Measurements from ENCODE around the gene RGMA. TPM values are rescaled to one million over a fixed set of nuclear protein-coding genes. Genes with fewer than 3 reads are reported as not detected.
"Not testable (repeated sequence)": the region's sequence is repeated elsewhere in the genome, so short reads cannot be mapped to it uniquely, and the experiment has no call there.

Gene RGMA
- total RNA-seq, 1 donor from 2014 or later: 27.0 TPM

GRCh38 chr15:93040288-93041158 is 48.5 kb downstream of the RGMA start:
- DNase-seq (no peak), ATAC-seq (no peak)
- intact Hi-C loops (cut with micrococcal nuclease): no loop called here

DNA sequence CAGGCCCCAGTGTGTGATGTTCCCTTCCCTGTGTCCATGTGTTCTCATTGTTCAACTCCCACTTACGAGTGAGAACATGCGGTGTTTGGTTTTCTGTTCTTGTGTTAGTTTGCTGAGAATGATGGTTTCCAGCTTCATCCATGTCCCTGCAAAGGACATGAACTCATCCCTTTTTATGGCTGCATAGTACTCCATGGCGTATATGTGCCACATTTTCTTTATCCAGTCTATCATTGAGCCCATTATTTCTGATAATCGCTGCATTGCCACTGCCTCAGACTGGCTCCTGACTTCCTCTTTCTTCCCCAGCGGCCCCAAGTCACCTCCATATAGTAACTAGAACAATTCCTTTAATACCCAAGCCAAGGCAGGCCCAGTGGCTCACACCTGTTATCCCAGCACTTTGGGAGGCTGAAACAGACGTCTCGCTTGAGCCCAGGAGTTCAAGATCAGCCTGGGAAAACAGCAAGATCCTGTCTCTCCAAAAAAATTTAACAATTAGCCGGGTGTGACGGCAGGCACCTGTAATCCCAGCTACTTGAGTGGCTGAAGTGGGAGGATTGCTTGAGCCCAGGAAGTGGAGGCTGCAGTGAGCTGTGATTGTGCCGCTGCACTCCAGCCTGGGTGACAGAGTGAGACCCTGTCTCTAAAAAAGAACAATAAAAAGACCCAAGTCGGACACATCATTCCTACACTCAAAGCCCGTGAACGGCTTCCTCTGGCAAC is 49.3 kb downstream of the RGMA start:
- intact Hi-C loops (cut with micrococcal nuclease): loop anchor here (5.0 kb wide), 1 partner anchor 33 kb away; no protein-coding TSS in a partner anchor
- DNase-seq, ATAC-seq: not testable (repeated sequence)

DNA sequence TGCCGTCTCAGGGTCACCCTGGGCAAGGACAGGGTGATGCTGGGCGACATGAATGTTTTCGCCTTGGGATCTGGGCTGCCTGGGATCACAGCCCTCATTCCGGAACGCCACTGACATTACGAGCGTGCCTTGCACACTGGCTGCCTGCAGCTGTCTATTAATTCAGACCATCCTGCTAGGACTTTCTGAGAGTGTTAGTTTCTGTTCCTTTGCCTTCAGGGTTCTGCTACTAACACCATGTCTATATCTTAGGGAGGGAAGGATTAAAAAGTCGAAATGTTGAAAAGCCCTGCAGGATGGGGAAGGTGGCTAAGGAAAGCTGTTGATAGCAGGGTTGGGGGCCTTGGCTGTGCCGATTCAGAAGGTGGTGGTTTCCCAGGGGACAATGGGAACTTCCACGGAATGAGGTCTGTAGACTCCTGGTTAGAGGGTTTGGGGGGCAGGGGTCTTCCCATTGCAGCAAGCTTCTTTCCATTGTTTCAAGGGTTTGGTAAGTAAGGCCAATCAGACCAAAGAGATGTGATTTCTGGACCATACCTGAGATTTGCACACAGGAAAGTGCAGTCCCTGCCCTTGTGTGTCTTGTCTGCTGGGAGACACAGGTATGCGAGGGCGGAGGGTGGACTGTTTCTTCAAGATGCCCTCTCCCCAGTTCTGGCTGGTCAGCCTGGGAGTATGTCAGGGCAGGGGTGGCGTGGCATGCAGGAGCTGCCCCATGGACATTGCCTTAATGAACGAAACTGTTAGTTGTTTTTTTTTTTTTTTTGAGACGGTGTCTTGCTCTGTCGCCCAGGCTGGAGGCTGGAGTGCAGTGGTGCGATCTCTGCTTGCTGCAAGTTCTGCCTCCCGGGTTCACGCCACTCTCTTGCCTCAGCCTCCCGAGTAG is 50.9 kb downstream of the RGMA start:
- no peak for ATAC-seq
- intact Hi-C loops (cut with micrococcal nuclease): loop anchor here (5.0 kb wide), 1 partner anchor 34 kb away; no protein-coding TSS in a partner anchor
- DNase-seq: no peak

DNA sequence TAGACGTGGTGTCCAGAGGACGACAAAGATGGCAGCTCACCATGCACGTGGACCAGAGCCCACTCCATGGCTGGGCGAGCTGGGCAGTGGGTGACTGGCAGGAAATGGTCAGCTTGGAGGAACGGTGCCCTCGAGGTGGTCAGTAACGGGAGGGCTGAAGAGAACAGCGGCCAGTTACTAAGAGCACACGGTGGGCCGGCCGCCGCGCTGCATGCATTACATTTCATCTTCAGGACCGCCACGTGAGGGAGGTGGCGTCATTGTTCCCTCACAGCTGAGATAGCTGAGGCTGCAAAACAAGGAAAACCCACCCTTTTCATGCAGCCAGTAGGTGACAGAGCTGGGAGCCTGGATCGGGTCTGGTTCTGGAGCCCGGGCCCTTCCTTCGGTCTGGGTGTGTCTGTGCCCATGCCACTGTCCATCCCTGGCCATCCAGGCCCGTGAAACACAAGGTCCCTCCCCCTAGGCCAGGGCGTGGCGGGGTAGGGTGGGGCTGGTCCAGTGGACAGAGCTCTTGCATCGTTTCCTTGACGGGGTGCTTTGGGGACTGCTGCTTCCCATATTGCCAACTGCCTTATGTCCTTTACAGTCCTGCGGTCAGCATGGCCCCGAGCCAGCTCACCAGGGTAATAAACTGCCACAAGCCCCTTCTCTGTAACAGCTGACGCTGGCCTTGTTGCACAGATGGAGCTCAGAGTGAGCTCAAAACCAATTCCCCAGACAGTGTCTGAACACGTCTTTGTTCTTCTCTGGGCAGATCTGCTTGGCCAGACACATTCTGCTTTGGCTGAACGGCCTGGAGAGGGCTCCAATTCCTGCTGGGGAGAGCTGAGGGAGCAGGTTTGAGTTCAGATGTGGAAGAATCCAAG is 51.8 kb downstream of the RGMA start:
- DNase-seq: peak; percentile 83
- peak; percentile 92 for ATAC-seq
- intact Hi-C loops (cut with micrococcal nuclease): loop anchor here (5.0 kb wide), 1 partner anchor 35 kb away; no protein-coding TSS in a partner anchor

DNA sequence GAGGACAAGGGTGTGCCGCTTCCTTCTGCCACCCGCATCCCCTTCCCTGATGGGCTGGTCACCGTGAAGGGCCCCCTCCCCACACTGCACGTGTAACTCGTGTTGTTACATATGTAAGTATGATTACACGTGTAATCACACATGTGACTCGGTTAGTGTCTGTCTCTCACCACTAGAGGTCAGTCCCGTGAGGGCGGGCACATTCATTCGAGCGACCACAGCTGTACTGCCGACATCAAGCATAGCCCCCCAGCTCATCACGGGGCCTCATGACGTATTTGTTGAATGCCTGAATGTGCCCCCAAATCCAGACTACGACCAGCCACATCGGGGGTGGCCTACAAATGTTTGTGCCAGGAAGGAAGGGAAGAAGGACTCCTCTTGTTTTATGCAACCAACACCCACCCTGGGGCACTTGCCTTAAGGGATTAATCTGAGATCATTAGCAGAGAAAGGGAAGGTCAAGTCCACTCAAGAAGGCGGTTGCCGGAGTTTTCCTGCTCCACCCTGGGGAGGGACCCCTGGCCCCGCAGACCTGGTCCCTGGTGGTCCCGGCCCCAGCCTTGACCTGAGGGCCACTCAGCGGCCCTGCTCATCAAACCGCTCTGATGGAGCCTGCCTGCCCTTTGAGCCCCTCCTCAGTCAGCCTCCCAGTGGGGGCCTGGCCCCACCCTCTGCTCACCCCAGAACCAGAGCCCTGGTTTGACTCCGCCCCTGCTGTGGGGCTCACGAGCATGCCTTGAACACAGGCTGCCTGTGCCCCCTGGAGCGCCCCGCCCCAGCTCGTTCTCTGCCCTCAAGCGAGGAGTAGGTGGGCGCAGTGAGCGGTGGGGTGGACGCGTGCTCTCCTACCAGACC is 52.8 kb downstream of the RGMA start:
- ATAC-seq: no peak
- intact Hi-C loops (cut with micrococcal nuclease): loop anchor here (5.0 kb wide), 1 partner anchor 36 kb away; no protein-coding TSS in a partner anchor
- DNase-seq: no peak

GRCh38 chr15:93035092-93035915 is 53.7 kb downstream of the RGMA start:
- intact Hi-C loops (cut with micrococcal nuclease): loop anchor here (5.0 kb wide), 1 partner anchor 37 kb away; no protein-coding TSS in a partner anchor
- ATAC-seq (no peak), DNase-seq (no peak)

- intact Hi-C loops (cut with micrococcal nuclease): loop anchor here (5.0 kb wide), 1 partner anchor 1088 kb away; no protein-coding TSS in a partner anchor
- DNase-seq (no peak), ATAC-seq (no peak)
Observed at GRCh38 chr15:93034512-93034911, 54.5 kb downstream of the RGMA start.

DNA sequence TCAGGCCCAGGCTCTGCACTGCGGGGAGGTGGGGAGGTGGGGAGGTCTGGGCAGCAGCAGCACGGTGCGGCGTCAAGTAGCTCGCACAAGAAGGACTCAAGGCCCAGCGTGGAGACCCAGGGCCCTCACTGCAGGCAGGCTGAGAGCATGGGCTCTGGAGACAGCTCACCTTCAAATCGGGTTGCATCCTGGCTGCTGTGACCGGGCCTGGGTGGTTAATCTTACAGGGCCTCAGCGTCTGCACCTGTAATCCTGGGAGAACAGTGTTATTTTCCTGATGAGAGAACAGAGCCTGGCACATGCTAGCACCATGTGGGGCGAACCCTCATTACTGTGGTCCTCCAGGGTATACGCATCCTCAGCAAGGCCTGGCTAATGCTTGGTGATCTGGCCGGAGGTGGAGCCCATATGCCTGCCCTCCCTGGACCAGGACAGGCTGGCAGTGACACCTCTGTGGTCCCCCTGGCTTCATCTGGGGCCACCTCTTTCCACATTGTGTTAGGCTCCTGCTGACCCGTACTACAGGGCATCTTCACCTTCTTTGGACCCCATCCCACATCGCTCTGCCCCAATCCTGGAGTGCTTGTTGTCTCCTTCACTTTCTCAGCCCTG is 55.5 kb downstream of the RGMA start:
- ATAC-seq (no peak), DNase-seq (no peak)
- intact Hi-C loops (cut with micrococcal nuclease): loop anchor here (5.0 kb wide), 1 partner anchor 1089 kb away; no protein-coding TSS in a partner anchor

- DNase-seq, ATAC-seq: not testable (repeated sequence)
- intact Hi-C loops (cut with micrococcal nuclease): loop anchor here (5.0 kb wide), 1 partner anchor 1090 kb away; no protein-coding TSS in a partner anchor
Observed at GRCh38 chr15:93032515-93033206, 56.4 kb downstream of the RGMA start.

GRCh38 chr15:93031557-93032384 is 57.2 kb downstream of the RGMA start:
- intact Hi-C loops (cut with micrococcal nuclease): loop anchor here (5.0 kb wide), 1 partner anchor 1091 kb away; no protein-coding TSS in a partner anchor
- DNase-seq, ATAC-seq: not testable (repeated sequence)

DNA sequence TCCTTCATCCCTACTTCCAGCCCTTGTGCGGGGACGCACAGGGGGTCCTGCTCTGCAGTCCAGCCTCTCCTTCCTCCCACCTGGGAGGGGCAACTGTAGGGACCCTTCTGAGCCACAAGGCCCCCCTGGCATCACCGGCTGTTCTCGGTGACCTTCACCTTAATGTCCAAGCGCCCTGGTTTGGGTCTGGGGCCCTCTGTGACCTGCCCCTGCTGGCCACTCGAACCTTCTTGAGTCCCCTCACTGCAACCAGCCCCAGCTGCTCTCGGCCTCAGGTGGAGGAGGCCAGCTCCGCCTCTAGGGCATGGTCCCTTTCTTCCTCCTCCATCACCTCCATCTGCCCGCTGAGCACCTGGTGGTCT is 57.9 kb downstream of the RGMA start:
- intact Hi-C loops (cut with micrococcal nuclease): loop anchor here (5.0 kb wide), 1 partner anchor 1091 kb away; no protein-coding TSS in a partner anchor
- DNase-seq: no peak

DNA sequence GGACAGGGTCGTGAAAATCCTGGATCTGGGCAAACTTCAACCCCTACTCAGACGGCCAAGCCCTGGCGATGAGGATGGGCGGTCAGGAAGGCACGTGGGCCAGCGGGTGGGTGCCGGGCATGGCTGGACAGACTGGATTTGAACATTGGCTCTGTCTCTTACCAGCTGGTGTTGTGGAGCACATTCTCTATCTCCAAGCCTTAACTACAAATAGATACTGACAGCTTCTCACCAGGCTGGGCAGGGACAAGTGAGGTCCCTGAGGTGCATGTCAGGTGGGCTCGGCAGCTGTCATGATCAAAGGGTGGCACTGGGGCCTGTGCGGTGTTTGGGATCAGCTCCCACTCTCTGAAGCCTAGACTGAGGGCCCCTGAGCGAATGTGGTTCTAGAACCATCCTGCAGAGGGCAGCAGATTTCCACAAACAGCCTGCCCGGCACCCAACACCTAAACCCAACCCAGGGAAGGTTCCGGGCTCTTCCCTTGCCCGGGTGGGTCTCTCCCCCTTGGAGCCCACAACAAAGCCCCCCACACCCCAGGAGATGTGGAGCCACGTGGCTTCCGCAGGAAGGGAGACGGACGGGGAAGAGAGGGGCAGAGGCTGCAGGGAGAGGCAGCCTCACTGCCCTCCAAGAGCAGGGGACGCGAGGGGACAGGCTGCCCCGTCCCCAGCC is 58.4 kb downstream of the RGMA start:
- intact Hi-C loops (cut with micrococcal nuclease): loop anchor here (5.0 kb wide), 1 partner anchor 1092 kb away; no protein-coding TSS in a partner anchor
- DNase-seq (peak; percentile 73), ATAC-seq (peak; percentile 66)

More for the DNA sequence above, 57.9 kb downstream of the RGMA start:
- no peak for ATAC-seq

DNA sequence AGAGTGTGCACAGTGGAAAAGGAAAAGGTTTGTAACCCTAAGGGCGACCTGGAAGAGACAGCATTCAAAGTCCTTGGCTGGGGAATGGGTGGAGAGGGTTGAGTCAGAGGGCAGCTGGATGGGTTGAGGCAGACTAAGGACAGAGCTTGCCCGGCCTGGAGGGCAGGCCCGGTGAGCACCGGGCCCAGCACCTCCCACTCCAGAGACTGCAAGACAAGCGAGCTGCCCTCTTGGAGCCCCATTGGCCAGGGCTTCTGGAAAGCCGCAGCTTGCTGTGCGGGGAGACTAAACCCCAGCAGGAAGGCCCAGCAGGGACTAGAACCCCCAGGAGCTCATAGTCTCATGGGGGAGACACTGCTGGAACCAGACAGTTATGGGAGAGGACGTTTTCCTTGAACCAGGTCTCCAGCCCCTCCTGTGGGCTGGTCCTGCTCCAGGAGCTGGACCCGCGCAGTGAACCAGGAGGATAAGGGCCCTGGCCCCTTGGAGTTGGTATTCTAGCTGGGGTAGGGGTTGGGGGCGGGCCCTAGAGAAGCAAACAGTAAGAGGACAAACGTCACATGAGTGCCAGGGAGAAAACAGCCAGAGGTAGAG is 59.1 kb downstream of the RGMA start:
- ATAC-seq: peak; percentile 19
- no peak for DNase-seq
- intact Hi-C loops (cut with micrococcal nuclease): loop anchor here (5.0 kb wide), 1 partner anchor 1092 kb away; no protein-coding TSS in a partner anchor

All from left ventricle myocardium superior (tissue), 1 donor.